ENCODE measurements around the gene C5AR1. TPM values are rescaled to one million over a fixed set of nuclear protein-coding genes. Genes with fewer than 3 reads are reported as not detected.
A peak's percentile ranks its signal among the peaks of the same experiment; 100 is the strongest.
"Not testable (repeated sequence)": the region's sequence is repeated elsewhere in the genome, so short reads cannot be mapped to it uniquely, and the experiment has no call there.

C5AR1 gene
- total RNA-seq, 1 experiment from 2014 or later = not detected

DNA sequence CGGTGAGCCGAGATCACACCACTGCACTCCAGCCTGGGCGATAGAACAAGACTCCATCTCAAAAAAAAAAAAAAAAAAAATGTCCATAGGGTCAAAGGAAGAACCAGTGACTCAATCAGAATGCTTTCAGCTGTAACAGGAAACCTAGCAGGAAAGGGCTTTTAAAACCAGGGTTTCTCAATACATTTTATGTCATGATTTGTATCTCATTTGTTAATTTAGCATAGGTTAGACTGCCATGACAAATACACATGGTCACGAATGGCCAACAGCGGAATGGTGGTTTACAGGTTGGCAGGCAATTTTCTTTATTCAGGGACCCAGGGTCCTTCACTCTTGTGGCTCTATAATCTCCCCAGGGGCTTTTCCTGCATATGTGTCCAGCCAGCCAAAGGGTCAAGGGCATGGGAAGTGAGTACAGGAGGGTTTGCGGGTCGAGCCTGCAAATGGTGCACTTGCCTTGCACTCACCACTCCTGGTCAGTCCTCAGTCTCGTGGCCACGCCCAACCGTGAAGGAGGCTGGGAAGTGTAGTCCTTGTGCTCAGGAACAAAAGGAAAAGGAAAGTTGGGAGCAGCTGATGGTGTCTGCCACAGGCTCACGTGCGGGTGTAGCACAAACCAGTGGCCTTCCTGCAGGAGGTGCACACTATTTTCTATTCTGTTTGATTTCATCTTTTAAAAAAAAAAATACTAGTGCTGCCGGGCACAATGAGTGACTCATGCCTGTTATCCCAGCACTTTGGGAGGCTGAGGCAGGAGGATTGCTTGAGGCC, 54.3 kb downstream of the C5AR1 start:
- peak; percentile 82 for DNase-seq (ENCODE audit: low read depth)

DNA sequence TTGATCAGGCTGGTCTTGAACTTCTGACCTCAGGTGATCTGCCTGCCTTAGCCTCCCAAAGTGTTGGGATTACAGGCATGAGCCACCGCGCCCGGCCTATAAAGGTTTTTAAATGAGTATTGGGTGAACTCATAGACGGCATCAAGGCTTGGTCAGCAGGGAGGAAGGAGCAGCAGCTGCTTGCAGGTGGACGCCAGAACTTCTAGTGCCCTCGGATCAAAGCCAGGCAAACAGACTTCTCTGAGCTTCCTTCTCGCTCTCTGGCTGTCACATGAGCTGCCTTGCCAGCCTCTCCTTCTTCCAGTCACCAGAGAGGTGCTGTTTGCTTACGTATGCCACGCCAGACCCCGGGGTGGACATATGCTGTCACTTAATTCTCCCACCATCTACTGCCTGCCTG, 55.8 kb downstream of the C5AR1 start:
- not testable (repeated sequence) for DNase-seq (ENCODE audit: low read depth)

DNA sequence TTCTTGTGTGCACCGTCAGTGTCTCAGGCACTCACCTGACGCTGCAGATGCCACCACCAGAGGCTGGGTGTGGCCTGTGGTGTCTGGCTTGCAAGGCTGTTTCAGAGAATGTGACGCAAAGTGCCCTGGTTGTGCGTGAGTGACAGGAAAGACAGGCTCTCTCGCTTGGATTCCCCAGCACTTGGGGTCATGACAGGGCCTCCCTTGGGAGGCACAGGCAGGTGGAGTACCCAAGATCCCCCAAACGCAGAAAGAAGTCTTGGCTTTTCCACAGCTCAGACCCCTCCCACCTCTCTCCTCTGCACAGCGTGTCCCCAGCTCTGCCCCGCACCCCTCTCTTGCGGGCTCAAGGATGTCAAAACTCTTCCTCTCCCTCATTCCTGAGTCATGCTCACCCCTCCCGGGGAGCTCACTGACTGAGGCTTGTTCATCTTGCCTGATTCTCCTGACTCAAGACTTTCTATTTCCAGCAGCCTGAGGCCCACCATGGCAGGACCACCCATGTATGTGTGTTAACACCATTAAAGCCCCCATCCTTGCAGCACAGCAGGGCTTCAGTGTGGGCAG, 60.5 kb downstream of the C5AR1 start:
- peak; percentile 69 for DNase-seq (ENCODE audit: low read depth)

DNA sequence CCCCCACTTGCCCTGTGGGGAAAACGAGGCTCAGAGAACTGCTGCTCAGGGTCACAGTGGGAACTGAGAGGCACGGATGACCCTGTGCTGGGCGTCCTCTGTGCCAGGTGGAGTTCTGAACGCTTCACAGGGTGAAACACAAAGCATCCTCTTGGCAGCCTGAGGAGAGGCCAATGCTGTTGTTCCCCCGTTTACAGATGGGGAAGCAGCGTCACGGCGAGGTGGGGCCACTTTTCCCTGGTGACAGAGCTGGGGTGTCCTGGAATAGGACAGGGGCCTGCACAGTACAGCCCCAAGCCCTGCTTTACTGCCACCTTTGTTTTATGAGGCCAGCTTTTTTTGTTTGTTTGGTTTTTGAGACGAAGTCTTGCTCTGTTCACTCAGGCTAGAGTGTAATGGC, 61.6 kb downstream of the C5AR1 start:
- no peak for DNase-seq (ENCODE audit: low read depth)

Other genes with a start within 250 kb of the C5AR1 start
- 17.6 and 17.8 TPM in 2 replicates for gene ZC3H4, start 196.1 kb upstream of the C5AR1 start, total RNA-seq (2014; rRNA removed; shearing (Covaris generic))
- gene SAE1, start 179.0 kb upstream of the C5AR1 start, total RNA-seq (2014; rRNA removed; shearing (Covaris generic)) = 181 and 200 TPM in 2 replicates
- 36.6 and 43.9 TPM in 2 replicates for gene BBC3, start 78.7 kb upstream of the C5AR1 start, total RNA-seq (2014; rRNA removed; shearing (Covaris generic))
- 3.6 and 3.8 TPM in 2 replicates for gene CCDC9, start 53.3 kb upstream of the C5AR1 start, total RNA-seq (2014; rRNA removed; shearing (Covaris generic))
- gene INAFM1, start 35.0 kb upstream of the C5AR1 start, total RNA-seq (2014; rRNA removed; shearing (Covaris generic)) = 1.5 and 4.0 TPM in 2 replicates
- gene C5AR2, start 22.3 kb downstream of the C5AR1 start, total RNA-seq (2014; rRNA removed; shearing (Covaris generic)) = 0.30 TPM in 1 of 2 replicates, not detected in the other
- gene DHX34, start 39.5 kb downstream of the C5AR1 start, total RNA-seq (2014; rRNA removed; shearing (Covaris generic)) = 25.9 and 26.8 TPM in 2 replicates
- gene MEIS3, start 109.7 kb downstream of the C5AR1 start, total RNA-seq (2014; rRNA removed; shearing (Covaris generic)) = 3.2 and 6.3 TPM in 2 replicates
- gene SLC8A2, start 162.0 kb downstream of the C5AR1 start, total RNA-seq (2014; rRNA removed; shearing (Covaris generic)) = not detected in 2 replicates
- 8.3 and 20.9 TPM in 2 replicates for gene KPTN, start 174.4 kb downstream of the C5AR1 start, total RNA-seq (2014; rRNA removed; shearing (Covaris generic))
- gene NAPA, start 205.2 kb downstream of the C5AR1 start, total RNA-seq (2014; rRNA removed; shearing (Covaris generic)) = 74.4 and 89.0 TPM in 2 replicates

Data from HT1080 (cell line).